Posterior vena cava (tissue), 2 donors: Measurements from ENCODE around the gene TOGARAM1. TPM values are rescaled to one million over a fixed set of nuclear protein-coding genes. Genes with fewer than 3 reads are reported as not detected.
A peak's percentile ranks its signal among the peaks of the same experiment; 100 is the strongest.

ENCODE experiments used
- DNase-seq: peaks from one replicate; pipeline ENCODE4 v3.0.0-alpha.2; 2020; ENCODE audit warnings: low spot score
- intact Hi-C, 2 donors: fragments of 100-400 bp; cut with DNase I; formaldehyde crosslinking; loops; one replicate each; pipeline versions ENCODE4 v1.14.1 to v1.14.2; 2022 to 2023
- long read RNA-seq, 2 donors: library from polyadenylated mRNA; unstranded; transcript quantifications; one replicate each; pipeline ENCODE4 v2.0.0, GENCODE V29; 2020 to 2021
- total RNA-seq, 2 donors: library from RNA; stranded (reverse); fragmentation: NEBNext Ultra II Directional; extraction: Animal tissue kit (Norgen Biotek cat#: 25700); gene quantifications; one replicate each; pipeline ENCODE4 v1.2.1, GENCODE V29; 2021
- donor health status: DM: yes; HTN: yes; CAD: no.
- donor health status: DM: yes; HTN: yes; CAD: no.

TOGARAM1 gene, protein sequence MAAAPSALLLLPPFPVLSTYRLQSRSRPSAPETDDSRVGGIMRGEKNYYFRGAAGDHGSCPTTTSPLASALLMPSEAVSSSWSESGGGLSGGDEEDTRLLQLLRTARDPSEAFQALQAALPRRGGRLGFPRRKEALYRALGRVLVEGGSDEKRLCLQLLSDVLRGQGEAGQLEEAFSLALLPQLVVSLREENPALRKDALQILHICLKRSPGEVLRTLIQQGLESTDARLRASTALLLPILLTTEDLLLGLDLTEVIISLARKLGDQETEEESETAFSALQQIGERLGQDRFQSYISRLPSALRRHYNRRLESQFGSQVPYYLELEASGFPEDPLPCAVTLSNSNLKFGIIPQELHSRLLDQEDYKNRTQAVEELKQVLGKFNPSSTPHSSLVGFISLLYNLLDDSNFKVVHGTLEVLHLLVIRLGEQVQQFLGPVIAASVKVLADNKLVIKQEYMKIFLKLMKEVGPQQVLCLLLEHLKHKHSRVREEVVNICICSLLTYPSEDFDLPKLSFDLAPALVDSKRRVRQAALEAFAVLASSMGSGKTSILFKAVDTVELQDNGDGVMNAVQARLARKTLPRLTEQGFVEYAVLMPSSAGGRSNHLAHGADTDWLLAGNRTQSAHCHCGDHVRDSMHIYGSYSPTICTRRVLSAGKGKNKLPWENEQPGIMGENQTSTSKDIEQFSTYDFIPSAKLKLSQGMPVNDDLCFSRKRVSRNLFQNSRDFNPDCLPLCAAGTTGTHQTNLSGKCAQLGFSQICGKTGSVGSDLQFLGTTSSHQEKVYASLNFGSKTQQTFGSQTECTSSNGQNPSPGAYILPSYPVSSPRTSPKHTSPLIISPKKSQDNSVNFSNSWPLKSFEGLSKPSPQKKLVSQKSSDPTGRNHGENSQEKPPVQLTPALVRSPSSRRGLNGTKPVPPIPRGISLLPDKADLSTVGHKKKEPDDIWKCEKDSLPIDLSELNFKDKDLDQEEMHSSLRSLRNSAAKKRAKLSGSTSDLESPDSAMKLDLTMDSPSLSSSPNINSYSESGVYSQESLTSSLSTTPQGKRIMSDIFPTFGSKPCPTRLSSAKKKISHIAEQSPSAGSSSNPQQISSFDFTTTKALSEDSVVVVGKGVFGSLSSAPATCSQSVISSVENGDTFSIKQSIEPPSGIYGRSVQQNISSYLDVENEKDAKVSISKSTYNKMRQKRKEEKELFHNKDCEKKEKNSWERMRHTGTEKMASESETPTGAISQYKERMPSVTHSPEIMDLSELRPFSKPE (N-terminal part only)
- 10 to 100 TPM; 12.9 to 17.0 TPM for total RNA-seq
- long read RNA-seq, donor 1, partial matches to known transcripts = 2 of 7 reads
- long read RNA-seq, donor 1, other reads (novel, unspliced or antisense) = 5 of 7 reads
- long read RNA-seq, donor 2, partial matches to known transcripts = 18 of 20 reads
- long read RNA-seq, donor 2, other reads (novel, unspliced or antisense) = 2 of 20 reads

DNA sequence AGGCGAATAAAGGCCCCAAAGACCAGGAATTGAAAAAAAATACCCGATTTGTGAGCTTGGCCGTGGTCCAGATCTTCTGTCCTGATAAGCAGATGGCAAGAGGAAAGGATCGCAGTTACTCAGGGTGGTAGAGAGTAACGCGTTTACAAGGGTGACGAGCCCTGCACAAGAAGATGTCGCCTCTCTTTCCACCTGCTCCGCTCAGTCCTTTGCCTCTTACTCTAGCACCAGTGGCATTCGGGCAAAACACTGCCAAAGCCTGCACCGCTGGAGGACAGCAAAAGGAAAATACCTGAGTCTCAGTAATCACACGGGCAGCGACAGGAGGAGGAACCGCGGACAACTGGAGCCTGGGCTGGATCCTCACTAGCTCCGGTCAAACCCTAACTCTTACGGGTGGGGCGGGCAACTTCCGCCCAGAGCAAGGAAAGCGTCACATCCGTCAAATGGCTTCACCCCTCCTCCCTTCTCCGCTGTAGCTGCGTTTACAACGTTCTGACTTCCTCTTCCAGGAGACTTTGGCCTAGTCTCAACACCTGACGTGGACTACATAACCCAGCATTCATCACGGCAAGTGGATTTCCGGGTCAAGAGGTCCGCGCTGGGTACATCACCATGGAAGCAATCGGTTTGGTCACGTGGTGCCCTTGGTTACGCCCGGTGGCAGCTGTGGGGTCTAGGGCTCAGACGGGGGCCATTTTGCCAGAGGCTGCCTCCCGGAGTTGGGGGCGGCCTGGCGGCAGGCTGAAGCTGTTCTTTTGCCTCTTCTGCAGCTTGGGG, at the start of gene TOGARAM1, which contains the start of gene KLHL28:
TSS of gene TOGARAM1 (plus strand) at position 637 of the 780 bp plus-strand sequence. CDS start 232 bp downstream, outside the sequence.
TSS of gene KLHL28 (minus strand) at position 394 of the 780 bp plus-strand sequence. CDS start 16,019 bp downstream, outside the sequence.
- DNase-seq = peak; percentile 98
- intact Hi-C loops = loop anchor here in 1 of 2 donors (5.0 to 10.0 kb wide), 2 partner anchors 64 to 173 kb away; partner anchors contain the start of genes FANCM and FKBP3

DNA sequence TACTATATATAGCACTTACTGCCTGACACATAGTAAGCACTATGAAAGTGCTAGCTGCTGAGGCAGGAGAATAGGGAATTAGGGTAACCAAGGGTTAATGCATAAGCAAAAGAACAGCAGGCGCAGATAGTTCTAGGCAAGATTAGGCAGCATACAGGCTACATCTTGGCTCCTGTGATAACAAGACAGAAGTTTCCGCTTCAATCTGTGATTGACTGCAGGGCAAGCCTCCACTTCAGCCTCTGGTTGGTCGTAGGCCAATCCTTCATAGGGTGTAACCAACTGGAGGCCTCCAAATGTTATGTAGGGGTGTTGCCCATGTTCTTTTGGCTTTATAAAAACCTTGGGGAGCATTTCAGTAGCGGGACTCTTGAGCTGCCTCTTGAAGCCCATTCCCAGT, 47.1 kb upstream of the TOGARAM1 start:
- intact Hi-C loops = no loop called here
- DNase-seq = no peak

DNA sequence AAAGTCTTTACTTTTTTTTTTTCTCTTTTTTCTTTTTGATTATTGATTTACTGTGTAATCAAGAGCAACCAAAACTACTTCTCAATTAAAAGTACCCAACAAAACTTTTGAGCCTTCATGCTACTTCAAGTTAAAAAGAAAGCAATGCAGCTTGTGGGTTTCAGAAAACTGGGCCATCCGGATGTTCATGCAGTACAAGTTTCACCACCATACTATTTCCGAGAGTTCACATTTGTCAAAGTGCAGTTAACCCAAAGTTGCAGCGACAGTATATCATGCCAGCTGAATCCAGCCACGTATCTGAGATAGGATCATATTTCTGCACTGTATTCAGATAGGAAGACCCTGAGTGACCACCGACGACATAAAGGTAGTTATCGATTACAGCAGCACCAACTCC, 33.2 kb upstream of the TOGARAM1 start:
- no peak for DNase-seq
- intact Hi-C loops = no loop called here

DNA sequence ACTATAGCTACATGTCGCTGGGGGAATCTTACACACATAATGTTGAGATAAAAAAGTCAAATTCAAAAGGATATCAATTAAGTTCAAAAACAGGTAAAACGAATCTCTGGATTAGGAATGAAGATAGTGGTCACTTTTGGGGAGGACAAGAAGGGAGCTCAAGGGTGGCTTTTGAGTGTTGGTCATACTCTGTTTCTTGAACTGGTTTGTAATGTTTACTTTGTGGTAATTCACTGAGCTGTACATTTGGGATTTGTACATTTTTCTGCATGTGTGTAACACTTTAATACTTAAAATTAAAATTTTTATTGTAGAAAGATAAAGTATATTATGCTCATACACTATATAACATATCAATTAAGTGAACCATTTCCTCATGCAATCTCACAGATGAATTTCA, 26.8 kb upstream of the TOGARAM1 start:
- no peak for DNase-seq
- intact Hi-C loops = no loop called here

DNA sequence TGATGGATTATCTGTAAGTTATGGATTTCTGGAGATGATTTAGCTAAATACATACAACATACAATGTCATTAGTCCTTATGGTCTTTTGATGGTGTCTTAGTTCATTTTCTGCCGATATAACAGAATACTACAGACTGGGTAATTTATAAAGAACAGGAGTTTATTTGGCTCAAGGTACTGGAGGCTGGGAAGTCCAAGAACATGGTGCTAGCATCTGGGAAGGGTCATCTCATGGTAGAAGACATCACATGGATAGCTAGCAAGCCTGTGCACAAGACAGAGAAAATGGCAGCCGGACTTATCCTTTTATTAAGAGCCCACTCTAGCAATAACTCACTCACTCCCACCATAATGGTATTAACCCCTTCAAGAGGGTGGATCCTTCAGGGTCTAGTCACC, 24.4 kb upstream of the TOGARAM1 start:
- DNase-seq = no peak
- intact Hi-C loops = no loop called here

DNA sequence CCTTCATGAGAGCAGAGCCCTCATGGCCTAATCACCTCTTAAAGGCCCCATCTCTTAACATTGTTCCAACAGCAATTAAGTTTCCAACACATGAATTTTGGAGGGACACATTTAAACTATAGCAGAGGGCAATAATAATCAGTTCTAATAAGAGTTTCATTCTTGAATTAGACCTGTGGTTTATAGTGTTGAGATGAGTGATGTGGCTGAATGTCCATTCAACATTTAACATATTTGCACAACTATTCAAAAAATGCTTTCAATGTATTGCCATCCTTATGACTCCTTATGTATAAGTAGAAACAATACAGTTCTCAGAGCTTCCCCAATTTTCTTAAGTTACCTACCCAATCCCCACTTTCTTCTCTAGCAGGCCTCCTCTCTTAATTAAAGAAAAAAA, 21.8 kb upstream of the TOGARAM1 start:
- intact Hi-C loops = no loop called here
- DNase-seq = no peak

DNA sequence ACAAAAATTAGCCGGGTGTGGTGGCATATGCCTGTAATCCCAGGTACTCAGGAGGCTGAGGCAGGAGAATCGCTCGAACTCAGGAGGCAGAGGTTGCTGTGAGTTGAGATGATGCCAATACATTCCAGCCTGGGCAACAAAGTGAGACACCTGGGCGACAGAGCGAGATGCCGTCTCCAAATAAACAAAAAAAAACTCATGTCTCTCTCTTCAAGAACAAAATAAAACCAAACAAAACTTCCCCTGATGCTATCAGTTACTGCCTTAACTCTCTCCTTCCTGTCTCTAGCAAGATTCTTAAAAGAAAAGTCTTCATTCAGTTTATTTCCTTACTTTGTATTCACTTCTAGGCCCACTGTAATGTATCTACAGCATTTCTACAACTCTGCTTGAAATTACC, 21.0 kb upstream of the TOGARAM1 start:
- intact Hi-C loops = no loop called here
- DNase-seq = no peak

DNA sequence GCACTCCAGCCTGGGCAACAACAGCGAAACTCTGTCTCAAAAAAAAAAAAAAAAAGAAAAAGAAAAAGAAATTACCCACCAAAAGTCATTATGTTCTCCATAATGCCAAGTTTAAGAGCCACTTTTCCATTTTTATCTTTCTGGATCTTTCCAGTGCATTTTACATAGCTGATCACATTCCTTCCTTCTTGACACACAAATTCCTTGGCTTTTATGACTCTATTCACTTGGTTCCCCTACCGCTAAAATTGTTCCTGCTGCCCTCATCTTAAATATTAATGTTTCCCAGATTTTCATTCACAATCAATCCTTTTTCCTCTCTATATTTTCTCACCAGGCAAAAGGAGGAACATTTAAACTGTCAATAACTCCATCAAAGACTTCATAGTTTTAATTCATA, 20.4 kb upstream of the TOGARAM1 start:
- intact Hi-C loops = no loop called here
- DNase-seq = no peak

DNA sequence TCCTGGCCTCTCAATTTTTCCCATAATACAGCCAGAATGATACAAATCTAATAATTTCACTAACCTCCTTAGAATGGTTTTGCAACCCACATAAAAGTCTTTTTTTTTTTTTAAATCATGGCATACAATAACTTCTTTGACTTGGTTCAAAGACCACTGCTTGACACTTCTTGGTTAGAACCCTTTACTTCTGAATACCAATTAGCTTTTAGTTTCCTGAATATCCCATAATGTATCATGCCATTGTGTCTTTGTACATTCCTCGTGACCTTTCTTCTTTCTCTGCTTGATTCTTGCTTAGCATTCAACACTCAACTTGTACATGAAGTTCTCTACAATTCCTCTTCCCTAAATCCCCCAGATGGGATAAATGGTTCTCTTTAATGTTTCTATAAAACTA, 19.6 kb upstream of the TOGARAM1 start:
- no peak for DNase-seq
- intact Hi-C loops = no loop called here

DNA sequence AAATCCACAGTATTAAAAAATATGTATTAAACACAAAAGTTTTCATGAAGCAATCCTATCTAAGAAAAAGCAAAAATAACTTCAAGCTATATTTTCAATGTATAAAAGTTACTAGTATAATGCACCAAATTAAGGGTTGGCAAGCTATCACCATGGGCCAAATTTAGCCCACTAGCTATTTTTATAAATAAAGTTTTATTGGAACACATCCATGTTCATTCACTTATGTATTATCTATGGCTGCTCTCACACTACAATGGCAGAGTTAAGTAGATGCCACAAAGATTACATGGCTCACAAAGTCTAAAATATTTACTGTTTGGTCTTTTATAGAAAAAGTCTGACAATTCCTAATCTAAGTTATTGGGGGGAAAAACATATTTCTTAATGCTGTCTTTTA, 17.9 kb upstream of the TOGARAM1 start:
- intact Hi-C loops = no loop called here
- DNase-seq = no peak

DNA sequence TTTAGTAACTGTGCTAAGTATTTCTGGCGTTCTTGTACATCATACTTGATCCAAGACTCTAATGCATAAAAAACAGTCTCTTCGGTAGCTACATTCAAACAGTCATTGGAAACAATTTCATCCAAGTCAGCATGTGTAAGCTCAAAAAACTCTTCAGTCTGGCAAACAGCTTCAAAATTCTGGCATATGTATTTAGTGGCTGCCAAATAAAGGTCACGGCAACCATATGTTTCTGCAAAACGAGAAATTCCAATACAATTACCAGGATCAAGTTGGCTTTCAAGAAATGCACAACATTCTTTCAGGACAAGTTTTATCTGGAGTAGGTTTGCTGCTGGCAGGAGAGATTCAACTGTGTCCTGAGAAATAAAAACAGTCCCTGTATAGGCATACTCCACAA, 16.7 kb upstream of the TOGARAM1 start:
- intact Hi-C loops = no loop called here
- DNase-seq = no peak

DNA sequence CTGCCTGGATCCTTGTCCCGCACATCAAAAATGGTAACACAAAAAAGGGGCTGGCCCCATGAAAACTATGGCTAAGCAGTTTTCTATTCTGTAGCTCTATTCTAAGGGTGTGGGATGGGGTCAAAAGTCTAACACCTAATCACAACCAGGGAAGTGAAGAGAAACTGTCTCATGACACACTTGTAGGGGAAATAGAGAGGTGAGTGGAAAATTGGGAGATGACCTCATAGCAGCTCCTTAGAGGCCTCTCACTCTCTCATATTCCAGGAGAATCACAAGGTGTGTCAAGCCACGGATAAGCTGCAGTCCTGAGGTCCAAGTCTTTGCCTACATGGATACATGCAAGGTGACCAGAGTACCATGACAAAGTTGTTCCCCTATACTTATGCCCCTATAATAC, 10.9 kb upstream of the TOGARAM1 start:
- no peak for DNase-seq
- intact Hi-C loops = no loop called here

DNA sequence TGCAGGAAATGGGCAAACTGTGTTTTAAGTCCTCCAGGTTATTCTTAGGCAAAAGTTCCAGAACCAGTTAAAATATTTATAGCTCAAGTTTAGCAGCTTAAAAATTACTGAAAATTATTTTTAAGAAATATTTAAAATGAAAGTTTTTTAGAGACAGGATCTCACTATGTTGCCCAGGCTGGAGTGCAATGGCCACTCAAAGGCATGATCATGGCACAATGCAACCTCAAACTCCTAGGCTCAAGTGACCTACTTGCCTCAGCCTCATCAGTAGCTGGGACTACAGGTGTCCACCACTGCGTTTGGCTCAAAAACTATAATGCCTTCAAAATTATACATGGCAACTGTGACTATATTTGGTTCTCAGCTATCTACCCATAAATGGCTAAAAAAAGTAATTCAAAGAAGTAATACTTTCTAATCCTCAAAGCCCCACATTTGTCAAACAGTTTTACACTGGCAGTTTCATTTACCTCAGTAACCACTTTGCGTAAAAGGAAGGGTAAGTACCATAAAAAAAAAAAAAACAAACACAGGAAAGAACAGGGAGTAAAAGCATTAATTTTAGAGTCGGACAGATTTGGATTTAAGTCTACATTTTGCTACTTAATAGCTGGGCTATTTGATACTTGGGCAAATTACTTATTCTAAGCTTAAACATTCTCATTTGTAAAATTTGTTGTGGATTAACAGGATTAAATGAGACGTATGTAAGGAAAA, 9.4 kb upstream of the TOGARAM1 start:
- intact Hi-C loops = no loop called here
- no peak for DNase-seq

DNA sequence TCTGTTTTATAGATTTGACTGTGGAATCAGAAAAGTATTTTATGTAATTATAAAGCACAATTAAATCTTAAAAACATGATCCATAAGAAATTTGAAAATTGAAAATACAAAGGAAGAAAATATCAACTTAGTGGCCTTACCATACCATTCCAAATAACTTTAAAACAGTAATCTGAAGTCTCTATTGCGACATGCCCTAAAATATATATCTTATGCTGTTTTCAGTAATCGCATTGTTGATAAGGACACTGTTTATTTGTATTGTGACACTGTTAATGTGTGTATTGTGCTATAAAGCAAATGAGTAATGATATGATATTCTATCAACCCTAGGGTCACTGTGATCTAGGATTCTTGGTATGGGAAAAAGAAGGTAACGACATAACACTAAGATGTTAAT, 7.2 kb upstream of the TOGARAM1 start:
- no peak for DNase-seq
- intact Hi-C loops = no loop called here

DNA sequence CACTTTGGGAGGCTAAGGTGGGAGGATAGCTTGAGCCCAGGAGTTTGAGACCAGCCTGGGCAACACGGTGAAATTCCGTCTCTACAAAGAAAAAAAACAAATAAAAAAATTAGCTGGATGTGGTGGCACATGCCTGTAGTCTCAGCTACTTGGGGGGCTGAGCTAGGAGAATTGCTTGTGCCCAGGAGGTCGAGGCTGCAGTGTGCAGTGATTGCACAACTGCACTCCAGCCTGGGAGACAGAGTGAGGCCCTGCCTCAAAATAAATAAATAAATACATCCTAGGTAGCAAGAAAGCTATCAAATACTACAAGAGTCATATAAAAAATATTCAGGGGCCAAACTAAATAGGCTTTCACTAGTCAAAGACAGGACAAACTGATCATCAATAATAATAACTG, 6.5 kb upstream of the TOGARAM1 start:
- no peak for DNase-seq
- intact Hi-C loops = no loop called here

DNA sequence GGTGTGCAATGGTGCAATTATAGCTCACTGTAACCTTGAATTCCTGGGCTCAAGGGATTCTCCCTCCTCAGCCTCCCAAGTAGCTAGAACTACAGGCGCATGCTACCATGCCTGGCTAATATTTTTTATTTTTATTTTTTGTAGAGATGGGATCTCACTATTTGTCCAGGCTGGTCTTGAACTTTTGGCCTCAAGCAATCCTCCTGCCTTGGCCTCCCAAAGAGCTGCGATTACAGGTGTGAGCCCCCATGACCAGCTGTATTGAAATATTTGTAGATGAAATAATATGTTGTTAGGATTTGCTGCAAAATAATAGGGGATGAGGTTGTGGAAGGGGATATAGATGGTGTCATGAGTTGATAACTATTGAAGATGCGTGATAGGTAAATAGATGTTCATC, 5.1 kb upstream of the TOGARAM1 start:
- no peak for DNase-seq
- intact Hi-C loops = no loop called here

DNA sequence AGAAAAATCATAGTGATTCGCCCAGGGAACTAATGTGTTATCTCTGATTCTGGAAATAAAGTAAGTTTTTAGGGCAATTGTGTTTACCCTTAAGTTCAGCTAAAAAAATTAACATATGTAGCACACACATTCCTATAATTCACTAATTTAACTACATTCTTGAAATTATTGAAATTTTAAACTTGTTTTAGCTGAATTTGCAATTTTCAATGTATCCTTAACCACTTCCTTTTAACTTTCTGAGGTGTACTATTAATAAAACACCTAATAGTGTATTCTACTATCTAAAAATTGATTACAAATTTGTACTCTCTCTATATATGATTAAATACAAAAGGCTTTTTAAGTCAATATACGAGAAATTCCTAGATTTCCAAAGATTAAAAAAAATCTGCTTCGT, 2.5 kb upstream of the TOGARAM1 start:
- no peak for DNase-seq
- intact Hi-C loops = no loop called here

DNA sequence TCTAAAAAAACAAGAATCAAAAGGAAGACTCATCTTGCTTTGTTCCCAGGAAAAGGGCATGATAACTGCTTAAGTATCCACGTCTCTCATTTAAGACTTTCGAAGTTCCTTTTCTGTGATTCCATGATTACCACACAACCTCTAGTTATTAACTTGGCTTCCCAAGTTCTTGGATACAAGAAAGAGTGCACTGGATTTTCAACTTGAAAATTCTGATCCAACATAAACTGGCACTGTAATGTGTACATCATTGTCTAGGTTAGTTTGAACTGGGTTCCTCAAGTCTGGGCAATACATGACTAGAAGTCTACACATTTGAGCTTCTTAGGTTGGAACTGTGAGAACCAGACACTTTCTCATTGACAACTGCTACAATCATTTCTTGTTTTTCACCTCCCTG, 1.8 kb upstream of the TOGARAM1 start:
- intact Hi-C loops = loop anchor here in 1 of 2 donors (5.0 to 10.0 kb wide), 2 partner anchors 63 to 175 kb away; partner anchors contain the start of genes FANCM and FKBP3
- DNase-seq = no peak
